ENCODE data around the gene TBX21. TPM values are rescaled to one million over a fixed set of nuclear protein-coding genes. Genes with fewer than 3 reads are reported as not detected.

Gene TBX21
- total RNA-seq (10 to 100 TPM; 10.4 to 21.7 (median 12.2) TPM), polyA plus RNA-seq (1 to 10 TPM; 2.6 to 8.3 (median 3.8) TPM)
- long read RNA-seq, donor 1, partial matches to known transcripts = 0 of 1 reads
- long read RNA-seq, donor 1, other reads (novel, unspliced or antisense) = 0 of 1 reads
- long read RNA-seq, donor 2, partial matches to known transcripts = 0 of 2 reads
- long read RNA-seq, donor 2, other reads (novel, unspliced or antisense) = 0 of 2 reads

- 0 to 1% (median 1%) methylated on average over 2 to 73 of the region's 73 CpGs for WGBS, 5 donors
- Histone ChIP-seq H3K4me3 (peak within 1 kb of the TSS; percentile 42 to 81 (median 58)), H3K36me3 (no peaks in the 10 kb centered on the region), H3K27ac (peak within 1 kb of the TSS; percentile 14 to 91 (median 84)), H3K9me3 (no peaks in the 10 kb centered on the region), H3K27me3 (replicated peaks in 1 of 7) (peaks cover 0 to 55% (median 21%) of the 10 kb centered on the region in 7 donors), H3K4me1 (peaks cover 0 to 73% (median 29%) of the 10 kb centered on the region in 6 donors)
- DNase-seq = peak; percentile 97
- intact Hi-C loops (cut with DNase I; ENCODE audit: low total_unique reads) = no loop called here
- peak in 2 of 3 donors; percentile 71 to 87 for TF ChIP-seq POLR2A (IDR thresholded peaks at IDR 0.05)
- peak; percentile 93 to 96 (median 94) for TF ChIP-seq POLR2AphosphoS5 (IDR thresholded peaks at IDR 0.05)
- TF ChIP-seq, protein P1, sequence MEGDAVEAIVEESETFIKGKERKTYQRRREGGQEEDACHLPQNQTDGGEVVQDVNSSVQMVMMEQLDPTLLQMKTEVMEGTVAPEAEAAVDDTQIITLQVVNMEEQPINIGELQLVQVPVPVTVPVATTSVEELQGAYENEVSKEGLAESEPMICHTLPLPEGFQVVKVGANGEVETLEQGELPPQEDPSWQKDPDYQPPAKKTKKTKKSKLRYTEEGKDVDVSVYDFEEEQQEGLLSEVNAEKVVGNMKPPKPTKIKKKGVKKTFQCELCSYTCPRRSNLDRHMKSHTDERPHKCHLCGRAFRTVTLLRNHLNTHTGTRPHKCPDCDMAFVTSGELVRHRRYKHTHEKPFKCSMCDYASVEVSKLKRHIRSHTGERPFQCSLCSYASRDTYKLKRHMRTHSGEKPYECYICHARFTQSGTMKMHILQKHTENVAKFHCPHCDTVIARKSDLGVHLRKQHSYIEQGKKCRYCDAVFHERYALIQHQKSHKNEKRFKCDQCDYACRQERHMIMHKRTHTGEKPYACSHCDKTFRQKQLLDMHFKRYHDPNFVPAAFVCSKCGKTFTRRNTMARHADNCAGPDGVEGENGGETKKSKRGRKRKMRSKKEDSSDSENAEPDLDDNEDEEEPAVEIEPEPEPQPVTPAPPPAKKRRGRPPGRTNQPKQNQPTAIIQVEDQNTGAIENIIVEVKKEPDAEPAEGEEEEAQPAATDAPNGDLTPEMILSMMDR (IDR thresholded peaks at IDR 0.05 in 8 of 11, conservative IDR thresholded peaks at IDR 0.05 in 3 of 11) = peak; percentile 11 to 74 (median 44)
Measured at GRCh38 chr17:47733047-47733673, at the start of gene TBX21. Gene TBX21, plus strand, starts transcription at chr17:47733236. Its CDS starts 219 bp downstream, at chr17:47733455.

DNA sequence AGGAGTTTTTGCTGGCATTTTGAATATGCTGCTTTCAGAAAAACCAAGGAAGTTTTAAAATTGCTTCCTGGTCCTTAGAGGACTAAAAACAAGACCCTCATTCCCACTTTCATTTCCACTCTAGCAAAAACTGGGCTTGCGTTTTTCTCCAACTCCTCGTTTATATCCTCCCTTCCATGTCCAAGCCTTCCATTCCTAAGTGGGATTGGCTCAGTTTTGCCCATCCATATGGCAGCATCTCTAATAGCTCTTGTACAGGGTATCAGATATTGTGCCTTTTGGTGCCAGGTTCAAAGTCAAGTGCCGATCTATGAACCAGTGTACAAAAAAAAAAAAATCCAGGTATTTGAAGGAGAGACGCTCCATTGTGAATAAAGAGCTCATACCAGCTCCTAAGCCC, 49.0 kb upstream of the TBX21 start:
- no peak overlapping the region for H3K4me3 ChIP-seq
- WGBS, 5 donors = 86 to 94% (median 91%) methylated on average over 4 of the region's 4 CpGs
- no peak for TF ChIP-seq POLR2A (IDR thresholded peaks at IDR 0.05)
- TF ChIP-seq, protein P1 (IDR thresholded peaks at IDR 0.05 in 8 of 11, conservative IDR thresholded peaks at IDR 0.05 in 3 of 11) = no peak
- TF ChIP-seq POLR2AphosphoS5 (IDR thresholded peaks at IDR 0.05) = no peak
- H3K27ac ChIP-seq = no peak overlapping the region
- H3K9me3 ChIP-seq = no peaks in the 10 kb centered on the region
- H3K4me1 ChIP-seq = peaks cover 0 to 30% (median 20%) of the 10 kb centered on the region in 6 donors
- H3K27me3 ChIP-seq (replicated peaks in 1 of 7) = no peaks in the 10 kb centered on the region
- intact Hi-C loops (cut with DNase I; ENCODE audit: low total_unique reads) = no loop called here
- H3K36me3 ChIP-seq = peaks cover 7 to 93% (median 61%) of the 10 kb centered on the region in 6 donors
- no peak for DNase-seq

- 93 to 97% (median 95%) methylated on average over 4 of the region's 4 CpGs for WGBS, 5 donors
- H3K4me3 ChIP-seq = no peak overlapping the region
- H3K36me3 ChIP-seq = peaks cover 7 to 87% (median 55%) of the 10 kb centered on the region in 6 donors
- intact Hi-C loops (cut with DNase I; ENCODE audit: low total_unique reads) = no loop called here
- no peaks in the 10 kb centered on the region for H3K27me3 ChIP-seq (replicated peaks in 1 of 7)
- H3K9me3 ChIP-seq = no peaks in the 10 kb centered on the region
- DNase-seq = no peak
- H3K4me1 ChIP-seq = peaks cover 0 to 30% (median 20%) of the 10 kb centered on the region in 6 donors
- TF ChIP-seq, protein P1 (IDR thresholded peaks at IDR 0.05 in 8 of 11, conservative IDR thresholded peaks at IDR 0.05 in 3 of 11) = no peak
- TF ChIP-seq POLR2A (IDR thresholded peaks at IDR 0.05) = no peak
- no peak for TF ChIP-seq POLR2AphosphoS5 (IDR thresholded peaks at IDR 0.05)
- H3K27ac ChIP-seq = peak overlapping the region in 1 of 8 donors; percentile 29
Measured at GRCh38 chr17:47684535-47685193, 48.4 kb upstream of the TBX21 start.

All from spleen (tissue), 13 donors.